ES-I3 (cell line): Measurements from ENCODE around the gene DENND4A.

Experiments used
- H3K36me3 ChIP-seq: 2 replicates; pipeline ENCODE4 v1.6.1; 2013; ENCODE audit warnings: mild to moderate bottlenecking, low read length, control low read depth, moderate library complexity; ENCODE audit not compliant: insufficient read depth
- H3K4me1 ChIP-seq: 2 replicates; pipeline ENCODE4 v1.6.1; 2013; ENCODE audit warnings: mild to moderate bottlenecking, control low read depth, low read length; ENCODE audit not compliant: insufficient read depth
- H3K9ac ChIP-seq: 2 replicates; pipeline ENCODE4 v1.6.1; 2013; ENCODE audit warnings: low read depth, mild to moderate bottlenecking, low read length, moderate library complexity
- H3K9me3 ChIP-seq: 2 replicates; pipeline ENCODE4 v1.6.1; 2013; ENCODE audit warnings: mild to moderate bottlenecking, low read length, moderate library complexity; ENCODE audit not compliant: control insufficient read depth, insufficient read depth

Gene DENND4A

DNA sequence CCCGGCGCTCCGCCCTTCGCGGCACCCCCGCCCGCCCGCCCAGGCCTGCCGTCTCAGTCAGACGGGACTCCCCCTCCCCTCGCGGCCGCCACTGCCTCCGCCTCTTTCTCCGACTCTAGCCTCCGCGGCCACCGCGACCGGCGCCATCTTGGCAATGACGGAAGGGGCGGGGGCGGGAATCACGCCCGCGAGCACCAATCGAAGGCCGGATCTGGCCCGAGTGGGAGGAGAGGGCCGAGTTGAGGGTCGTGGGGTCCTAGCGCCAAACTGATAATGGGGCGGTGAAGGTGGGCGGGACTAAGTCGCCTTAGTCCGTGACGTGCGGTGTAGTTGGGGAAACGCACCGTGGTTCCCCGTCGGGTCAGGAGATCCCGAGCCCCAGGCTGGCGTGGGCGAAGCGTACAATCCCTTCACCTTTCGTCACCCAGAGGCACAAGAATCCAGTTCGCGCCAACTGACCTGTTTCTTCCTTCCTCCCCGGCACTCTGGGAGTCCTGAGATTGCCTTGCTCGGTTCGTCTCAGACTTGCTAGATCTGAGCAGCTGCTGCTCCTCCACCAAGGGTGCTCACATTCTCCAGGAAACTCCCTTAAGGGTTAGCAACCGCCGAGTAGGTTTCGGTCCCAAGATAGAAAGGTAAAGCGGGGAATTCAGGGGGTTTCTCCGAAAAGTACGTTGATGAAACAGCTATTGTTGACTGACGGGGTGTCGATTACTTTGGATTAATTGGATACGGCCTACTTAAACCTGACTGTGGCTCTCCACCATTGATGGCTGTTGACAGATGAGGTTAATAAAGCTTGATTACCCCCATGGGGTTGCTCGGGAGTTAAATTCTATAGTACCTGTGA is at the start of gene DENND4A:
Gene DENND4A, minus strand, starts transcription at position 156 of the 850 bp plus-strand sequence. CDS start 35,843 bp downstream, outside the sequence.
- H3K9ac ChIP-seq: peak within 1 kb of the TSS; percentile 77
- no peaks in the 10 kb centered on the region for H3K36me3 ChIP-seq
- peaks cover 11% of the 10 kb centered on the region; the same call in 1 of the 2 replicates for H3K4me1 ChIP-seq
- no peaks in the 10 kb centered on the region for H3K9me3 ChIP-seq

DNA sequence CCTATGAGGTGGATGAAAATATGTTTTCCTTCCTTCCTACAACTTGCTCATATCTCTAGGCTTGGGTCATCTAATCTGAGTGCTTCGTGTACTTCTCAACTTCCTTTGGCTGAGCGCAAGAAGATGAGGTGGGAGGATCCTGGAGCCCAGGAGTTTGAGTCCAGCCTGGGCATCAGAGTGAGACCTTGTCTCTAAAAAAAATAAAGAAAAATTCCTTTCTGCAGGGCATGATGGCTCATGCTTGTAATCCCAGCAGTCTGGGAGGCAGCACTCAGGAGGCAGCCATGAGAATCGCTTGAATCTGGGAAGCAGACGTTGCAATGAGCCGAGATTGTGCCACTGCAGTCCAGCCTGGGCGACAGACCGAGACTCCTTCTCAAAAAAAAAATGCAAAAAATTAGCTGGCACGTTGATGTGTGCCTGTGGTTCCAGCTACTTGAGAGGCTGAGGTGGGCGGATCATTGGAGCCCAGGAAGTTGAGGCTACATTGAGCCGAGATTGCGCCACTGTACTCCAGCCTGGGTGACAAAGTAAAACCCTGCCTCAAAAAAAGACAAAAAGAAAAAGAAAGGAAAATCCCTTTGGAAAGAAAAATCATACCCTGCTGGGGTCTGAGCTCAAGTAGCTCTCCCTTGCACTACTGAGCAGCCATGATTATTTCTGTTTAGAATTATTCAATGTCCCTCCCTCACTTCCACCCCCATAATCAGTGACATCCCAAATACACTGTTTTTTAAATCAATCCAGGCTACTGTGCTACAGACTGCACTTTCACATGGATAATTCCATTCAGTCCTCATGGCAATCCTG is 49.2 kb upstream of the DENND4A start:
- Histone ChIP-seq H3K9ac (no peak overlapping the region; the same call in 1 of the 2 replicates), H3K36me3 (no peaks in the 10 kb centered on the region), H3K4me1 (peaks cover 3% of the 10 kb centered on the region; the same call in 1 of the 2 replicates), H3K9me3 (no peaks in the 10 kb centered on the region; the same call in 1 of the 2 replicates)

DNA sequence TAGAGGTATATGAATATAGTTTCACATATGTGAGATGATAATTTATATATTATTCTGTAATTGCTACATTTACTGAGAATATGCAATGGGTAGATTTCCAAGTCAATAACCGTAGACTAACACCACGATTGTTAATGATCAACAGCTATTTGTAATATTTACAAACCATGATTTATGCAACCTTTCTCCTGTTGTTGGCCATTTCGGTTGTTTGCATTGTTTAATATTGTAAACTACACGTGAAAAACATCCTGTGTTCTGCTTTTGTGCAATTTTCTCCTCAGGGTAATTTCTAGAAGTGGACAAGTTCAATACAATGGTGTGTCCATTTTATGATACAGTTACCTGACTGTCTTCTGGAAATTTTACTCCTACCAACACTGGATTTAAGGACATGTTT is 47.9 kb upstream of the DENND4A start:
- H3K9me3 ChIP-seq: no peaks in the 10 kb centered on the region; the same call in 1 of the 2 replicates
- peaks cover 3% of the 10 kb centered on the region; the same call in 1 of the 2 replicates for H3K4me1 ChIP-seq

DNA sequence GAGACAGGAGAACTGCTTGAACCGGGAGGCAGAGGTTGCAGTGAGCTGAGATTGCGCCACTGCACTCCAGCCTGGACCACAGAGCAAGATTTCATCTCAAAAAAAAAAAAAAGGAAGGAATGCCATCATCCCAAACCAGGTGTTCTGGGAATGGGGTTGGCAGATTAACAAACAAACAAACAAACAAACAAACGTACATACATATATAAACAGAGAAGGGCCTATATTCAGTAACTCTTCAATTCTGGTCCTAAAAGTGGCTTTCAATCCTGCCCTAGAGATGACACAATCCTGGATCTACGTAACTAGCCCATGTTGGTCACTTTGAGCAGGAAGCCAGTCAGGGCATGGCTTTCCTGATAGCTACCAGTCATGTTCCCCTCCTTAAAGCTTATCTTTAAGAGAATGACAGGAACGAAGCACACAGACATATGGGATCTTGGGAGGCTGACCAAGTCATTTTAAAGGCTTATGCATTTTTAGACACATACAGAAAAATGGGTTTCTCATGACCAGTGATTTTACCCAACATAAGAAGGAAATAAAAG is 47.3 kb upstream of the DENND4A start:
- Histone ChIP-seq H3K9ac (no peak overlapping the region), H3K36me3 (no peaks in the 10 kb centered on the region)

More for the DNA sequence above, 47.9 kb upstream of the DENND4A start:
- Histone ChIP-seq H3K36me3 (no peaks in the 10 kb centered on the region), H3K9ac (no peak overlapping the region)

DNA sequence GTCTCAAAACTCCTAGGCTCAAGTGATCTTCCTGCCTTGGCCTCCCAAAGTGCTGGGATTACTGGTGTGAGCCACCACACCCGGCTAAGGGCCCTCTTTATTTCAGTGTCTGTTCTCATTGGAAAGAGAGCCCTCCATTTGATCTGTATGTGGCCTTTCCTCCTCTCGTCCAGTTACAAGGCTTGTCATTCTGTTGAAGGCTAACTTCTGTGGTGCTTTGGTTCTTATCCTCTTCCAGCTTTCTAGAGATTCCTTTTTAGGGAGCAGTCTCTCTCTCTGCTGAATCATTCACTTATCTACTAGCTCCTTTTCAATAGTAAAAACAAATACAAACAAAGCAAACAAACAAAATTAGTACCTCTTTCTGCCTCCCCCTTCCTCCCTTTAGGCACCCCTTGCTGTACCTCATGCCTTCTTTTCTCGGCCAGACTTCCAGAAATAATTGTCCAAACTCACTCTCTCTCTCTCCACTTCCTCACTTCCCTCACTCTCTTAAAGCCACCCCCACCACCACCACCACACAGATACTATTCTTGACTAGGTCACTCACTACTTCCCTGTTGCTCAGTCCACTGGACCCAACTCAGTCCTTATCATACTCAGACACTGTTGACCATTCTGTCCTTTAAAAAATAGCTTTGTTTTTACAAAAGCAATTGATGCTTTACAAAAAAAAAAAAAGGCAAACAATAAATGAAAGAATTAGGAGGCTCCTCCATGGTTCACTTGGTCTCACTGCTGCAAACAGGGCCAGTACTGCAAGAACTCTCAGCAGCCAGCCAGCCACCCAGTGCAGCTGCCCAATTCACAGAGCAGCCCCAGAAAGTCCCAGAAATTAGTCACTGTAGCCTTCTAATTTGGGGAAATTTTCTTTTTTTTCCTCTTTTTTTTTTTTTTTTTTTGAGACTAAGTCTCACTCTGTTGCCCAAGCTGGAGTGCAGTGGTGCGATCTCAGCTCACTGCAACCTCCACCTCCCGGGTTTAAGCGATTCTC is 45.5 kb upstream of the DENND4A start:
- peaks cover 16% of the 10 kb centered on the region for H3K4me1 ChIP-seq
- no peak overlapping the region for H3K9ac ChIP-seq
- no peaks in the 10 kb centered on the region for H3K9me3 ChIP-seq
- H3K36me3 ChIP-seq: no peaks in the 10 kb centered on the region

More for the DNA sequence above, 47.3 kb upstream of the DENND4A start:
- Histone ChIP-seq H3K9me3 (no peaks in the 10 kb centered on the region; the same call in 1 of the 2 replicates), H3K4me1 (peaks cover 3% of the 10 kb centered on the region; the same call in 1 of the 2 replicates)

DNA sequence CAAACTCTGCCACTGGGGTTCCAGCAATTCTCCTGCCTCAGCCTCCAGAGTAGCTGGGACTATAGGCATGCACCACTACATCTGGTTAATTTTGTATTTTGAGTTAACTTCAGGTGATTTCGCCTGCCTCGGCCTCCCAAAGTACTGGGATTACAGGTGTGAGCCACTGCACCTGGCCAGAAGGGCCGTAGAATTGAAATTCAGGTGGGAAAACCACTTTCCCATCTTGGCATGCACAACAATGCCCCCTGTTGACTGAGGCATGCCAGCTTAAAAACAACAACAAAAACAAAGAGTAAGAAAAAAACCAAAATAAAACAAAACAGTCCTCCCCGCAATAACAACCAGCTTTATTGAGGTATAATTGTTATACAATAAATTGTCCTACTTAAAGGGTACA is 44.6 kb upstream of the DENND4A start:
- no peaks in the 10 kb centered on the region for H3K36me3 ChIP-seq
- H3K9ac ChIP-seq: no peak overlapping the region
- no peaks in the 10 kb centered on the region for H3K9me3 ChIP-seq
- peaks cover 19% of the 10 kb centered on the region for H3K4me1 ChIP-seq

DNA sequence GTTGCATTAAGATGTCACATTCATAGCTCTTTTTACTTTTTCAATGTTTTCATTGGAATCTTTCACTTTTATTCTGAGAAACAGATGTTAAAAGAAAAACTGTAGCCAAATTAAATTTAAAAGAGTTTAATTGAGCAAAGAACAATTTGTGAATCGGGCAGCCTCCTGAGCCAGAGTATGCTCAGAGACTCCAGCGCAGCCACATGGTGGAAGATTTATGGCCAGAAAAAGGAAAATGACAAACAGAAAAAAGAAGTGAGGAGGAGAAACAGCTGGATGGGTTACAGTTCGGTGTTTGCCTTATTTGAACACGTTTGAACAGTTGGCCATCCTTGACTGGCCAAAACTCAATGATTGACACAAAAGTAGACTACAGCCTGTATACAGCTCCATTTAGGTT is 43.4 kb upstream of the DENND4A start:
- H3K9ac ChIP-seq: no peak overlapping the region
- H3K36me3 ChIP-seq: no peaks in the 10 kb centered on the region
- peaks cover 16% of the 10 kb centered on the region for H3K4me1 ChIP-seq
- no peaks in the 10 kb centered on the region for H3K9me3 ChIP-seq

DNA sequence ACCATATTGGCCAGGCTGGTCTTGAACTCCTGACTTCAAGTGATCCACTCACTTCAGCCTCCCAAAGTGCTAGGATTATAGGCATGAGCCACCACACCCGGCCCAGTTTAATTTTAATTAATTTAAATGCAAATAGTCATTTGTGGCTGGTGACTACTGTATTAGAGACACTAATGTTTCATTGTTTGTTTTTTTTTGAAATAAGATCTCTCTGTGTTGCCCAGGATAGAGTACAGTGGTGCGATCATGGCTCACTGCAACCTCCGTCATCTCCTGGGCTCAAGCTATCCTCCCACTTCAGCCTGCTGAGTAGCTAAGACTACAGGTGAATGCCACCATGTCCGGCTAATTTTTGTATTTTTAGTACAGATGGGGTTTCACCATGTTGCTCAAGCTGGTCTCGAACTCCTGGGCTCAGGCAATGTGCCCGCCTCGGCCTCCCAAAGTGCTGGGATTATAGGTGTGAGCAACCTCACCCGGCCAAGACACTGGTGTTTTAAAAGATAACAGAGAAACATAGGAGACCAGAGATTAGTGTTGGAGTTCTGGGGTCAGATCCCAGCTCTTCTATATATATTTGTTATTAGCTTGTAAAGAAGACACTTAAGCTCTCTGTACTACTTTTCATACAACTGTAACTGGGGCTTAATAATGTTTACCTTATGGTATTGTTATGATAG is 42.6 kb upstream of the DENND4A start:
- Histone ChIP-seq H3K4me1 (peaks cover 16% of the 10 kb centered on the region), H3K36me3 (no peaks in the 10 kb centered on the region), H3K9me3 (no peaks in the 10 kb centered on the region), H3K9ac (no peak overlapping the region)

DNA sequence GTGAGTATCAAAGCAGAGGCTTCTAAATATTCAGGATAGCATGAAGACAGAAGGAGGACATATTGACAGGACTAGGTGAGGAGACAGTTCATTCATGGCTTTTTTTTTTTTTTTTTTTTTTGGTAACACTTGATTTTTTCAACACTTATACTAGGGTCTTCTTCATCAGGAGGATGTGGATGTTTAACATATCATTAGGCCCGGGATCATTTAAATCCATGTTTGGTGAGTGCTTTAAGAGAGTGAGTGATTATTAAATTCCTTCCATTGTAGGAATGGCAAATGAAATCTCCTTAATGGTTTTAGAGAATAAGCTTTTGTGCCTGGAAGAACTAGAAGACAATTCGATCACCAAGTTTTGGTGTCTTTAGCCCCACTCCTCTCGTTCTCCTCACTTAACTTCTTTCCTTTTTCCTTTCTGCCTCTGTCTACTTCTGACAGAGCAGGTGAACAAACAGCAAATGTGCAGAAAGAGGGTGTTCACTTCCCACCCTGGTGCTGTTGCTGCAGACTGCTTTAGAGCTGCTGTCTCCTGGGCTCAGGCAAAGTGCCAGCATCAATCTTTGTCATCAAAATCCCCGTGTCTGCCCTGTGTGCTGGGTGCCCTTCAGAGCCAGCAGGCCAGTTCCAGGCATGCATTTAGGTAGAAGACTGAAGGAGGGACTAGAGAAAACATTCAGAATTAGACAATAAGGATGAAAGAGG is 41.6 kb upstream of the DENND4A start:
- Histone ChIP-seq H3K36me3 (no peaks in the 10 kb centered on the region), H3K9me3 (no peaks in the 10 kb centered on the region), H3K4me1 (peaks cover 16% of the 10 kb centered on the region), H3K9ac (peak overlapping the region; percentile 9; the same call in 1 of the 2 replicates)

DNA sequence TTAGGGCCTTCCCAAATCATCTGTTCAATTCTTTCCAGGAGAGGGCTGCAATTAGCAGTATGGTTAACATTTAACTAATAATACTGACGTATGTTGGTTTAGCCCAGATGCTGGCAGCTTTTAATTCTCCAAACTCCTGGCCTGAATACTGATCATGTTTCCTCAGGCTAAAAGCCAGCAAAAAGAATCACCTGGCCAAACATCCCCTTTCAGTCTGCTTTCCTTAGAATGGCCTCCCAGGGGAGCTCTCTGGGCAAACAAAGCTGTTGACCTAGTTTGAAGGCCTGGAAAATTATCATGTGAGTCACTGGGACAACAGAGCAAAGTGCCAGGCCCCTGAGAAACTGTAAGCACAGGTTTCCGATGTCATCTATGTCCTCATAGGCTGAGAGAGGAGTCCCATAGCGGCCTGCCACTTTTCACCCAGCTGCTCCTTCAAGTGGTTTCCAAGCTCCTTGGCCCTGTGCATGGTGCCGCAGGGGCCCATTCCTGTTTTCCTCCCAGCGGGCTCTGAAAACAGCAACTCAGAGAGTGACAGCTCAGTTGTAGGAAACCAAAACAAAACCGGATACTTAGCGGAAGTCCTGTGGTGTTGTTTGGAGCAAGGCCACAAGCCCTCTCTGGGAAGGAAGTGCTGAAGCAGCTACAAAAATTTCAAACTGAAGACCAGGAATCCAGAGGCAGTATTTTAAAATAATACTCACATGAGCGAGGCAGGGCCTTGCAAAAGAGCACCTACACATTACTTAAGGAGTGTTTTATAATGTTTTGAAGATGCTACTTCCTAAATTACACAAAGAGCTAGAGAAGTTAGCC is 40.7 kb upstream of the DENND4A start:
- H3K4me1 ChIP-seq: peaks cover 16% of the 10 kb centered on the region
- no peaks in the 10 kb centered on the region for H3K36me3 ChIP-seq
- peak overlapping the region; percentile 9 for H3K9ac ChIP-seq
- H3K9me3 ChIP-seq: no peaks in the 10 kb centered on the region

DNA sequence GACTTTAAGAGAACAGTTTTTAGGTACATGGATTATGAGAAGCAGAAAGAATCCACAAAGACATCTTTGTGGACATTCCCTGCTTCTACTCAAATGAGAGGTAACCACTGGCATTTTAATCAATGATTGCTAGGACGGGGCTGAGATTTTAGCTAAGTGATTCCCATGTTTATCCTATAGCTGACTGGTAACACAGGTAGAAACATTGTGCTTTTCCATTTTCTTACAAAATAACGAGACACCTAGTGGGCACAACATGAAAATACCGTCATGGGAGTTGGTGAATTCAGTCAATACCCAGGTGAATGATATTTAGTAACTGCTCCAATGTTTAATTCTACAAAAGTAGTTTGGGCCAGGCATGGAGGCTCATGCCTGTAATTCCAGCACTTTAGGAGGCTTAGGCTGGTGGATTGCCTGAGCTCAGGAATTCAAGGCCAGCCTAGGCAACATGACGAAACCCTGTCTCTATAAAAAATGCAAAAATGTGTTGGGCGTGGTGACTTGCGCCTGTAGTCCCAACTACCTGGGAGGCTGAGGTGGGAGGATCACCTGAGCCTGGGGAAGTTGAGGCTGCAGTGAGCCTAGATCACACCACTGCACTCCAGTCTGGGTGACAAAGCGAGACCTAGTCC is 37.2 kb upstream of the DENND4A start:
- Histone ChIP-seq H3K4me1 (peaks cover 18% of the 10 kb centered on the region), H3K36me3 (no peaks in the 10 kb centered on the region), H3K9me3 (no peaks in the 10 kb centered on the region), H3K9ac (no peak overlapping the region)

DNA sequence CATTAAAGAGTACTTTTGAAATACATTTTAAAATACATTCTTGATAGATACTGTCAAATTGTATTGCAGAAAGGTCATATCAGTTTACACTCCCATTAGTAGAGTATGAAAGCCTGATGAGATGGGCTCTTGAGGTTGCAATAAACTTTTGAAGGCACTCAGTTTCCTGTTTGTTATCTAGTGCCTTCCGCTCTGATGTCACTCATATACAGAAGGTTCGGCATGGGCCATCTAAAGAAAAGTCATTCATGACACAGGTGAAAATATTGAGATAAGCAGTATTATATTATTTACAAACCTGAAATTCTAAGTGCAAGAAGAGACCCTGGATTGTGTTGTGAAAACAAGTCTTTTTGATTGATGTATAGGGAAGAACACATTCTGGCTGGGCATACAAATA is 36.5 kb upstream of the DENND4A start:
- Histone ChIP-seq H3K9ac (no peak overlapping the region), H3K9me3 (no peaks in the 10 kb centered on the region), H3K36me3 (no peaks in the 10 kb centered on the region), H3K4me1 (peaks cover 15% of the 10 kb centered on the region)
